ENCODE data around the gene IFITM2. TPM values are rescaled to one million over a fixed set of nuclear protein-coding genes. Genes with fewer than 3 reads are reported as not detected.

The IFITM2 gene
- total RNA-seq, 1 donor = 50.1 TPM

DNA sequence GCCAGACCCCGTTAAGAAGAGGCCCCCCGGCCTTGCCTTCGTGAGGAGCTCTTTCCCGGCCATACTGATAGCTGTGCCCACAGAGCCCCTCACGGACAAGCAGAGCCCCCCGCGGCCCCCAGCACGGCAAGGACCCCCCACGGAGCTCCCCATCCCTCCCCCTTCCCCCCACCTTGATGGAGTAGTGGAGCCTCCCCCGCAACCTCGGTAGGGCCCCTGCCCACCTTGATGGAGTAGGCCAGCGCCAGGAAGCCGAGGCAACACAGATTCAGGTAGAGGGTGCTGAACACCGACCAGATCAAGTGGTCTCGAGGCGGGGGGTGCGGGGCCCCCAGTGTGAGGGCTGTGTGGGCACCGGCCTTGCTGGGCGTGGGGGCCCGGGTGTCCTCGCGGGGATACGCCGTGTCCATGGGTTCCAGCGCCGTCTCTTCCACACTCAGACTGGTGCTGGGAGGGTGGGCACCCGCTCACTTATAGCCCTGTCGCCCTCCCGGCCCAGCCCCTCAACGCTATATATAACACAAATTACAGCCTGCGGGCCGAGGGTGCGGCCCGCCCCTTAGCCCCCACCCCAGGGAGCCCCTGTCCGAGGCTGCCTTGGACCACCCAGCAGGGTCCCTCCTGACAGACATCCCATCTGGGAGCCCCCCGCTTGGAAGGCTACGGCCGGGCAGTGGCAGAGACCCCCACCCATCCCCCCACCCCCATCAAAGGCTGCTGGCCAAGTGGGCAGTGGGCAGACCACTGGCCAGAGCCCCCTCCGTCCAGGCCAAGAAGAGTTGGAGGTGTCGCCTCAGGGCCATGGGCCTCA is 8.3 kb upstream of the IFITM2 start, which contains the start of gene IFITM5:
IFITM5 (minus strand) TSS at position 446 of the 811 bp plus-strand sequence; CDS start at position 410, 36 bp downstream.
- H3K4me3 ChIP-seq (ENCODE audit: low read depth, low read length) = no peak within 1 kb of the TSS
- DNase-seq (ENCODE audit: low read depth) = no peak
- TF ChIP-seq, protein P1, sequence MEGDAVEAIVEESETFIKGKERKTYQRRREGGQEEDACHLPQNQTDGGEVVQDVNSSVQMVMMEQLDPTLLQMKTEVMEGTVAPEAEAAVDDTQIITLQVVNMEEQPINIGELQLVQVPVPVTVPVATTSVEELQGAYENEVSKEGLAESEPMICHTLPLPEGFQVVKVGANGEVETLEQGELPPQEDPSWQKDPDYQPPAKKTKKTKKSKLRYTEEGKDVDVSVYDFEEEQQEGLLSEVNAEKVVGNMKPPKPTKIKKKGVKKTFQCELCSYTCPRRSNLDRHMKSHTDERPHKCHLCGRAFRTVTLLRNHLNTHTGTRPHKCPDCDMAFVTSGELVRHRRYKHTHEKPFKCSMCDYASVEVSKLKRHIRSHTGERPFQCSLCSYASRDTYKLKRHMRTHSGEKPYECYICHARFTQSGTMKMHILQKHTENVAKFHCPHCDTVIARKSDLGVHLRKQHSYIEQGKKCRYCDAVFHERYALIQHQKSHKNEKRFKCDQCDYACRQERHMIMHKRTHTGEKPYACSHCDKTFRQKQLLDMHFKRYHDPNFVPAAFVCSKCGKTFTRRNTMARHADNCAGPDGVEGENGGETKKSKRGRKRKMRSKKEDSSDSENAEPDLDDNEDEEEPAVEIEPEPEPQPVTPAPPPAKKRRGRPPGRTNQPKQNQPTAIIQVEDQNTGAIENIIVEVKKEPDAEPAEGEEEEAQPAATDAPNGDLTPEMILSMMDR (IDR thresholded peaks at IDR 0.05; ENCODE audit: insufficient read depth, low read length) = no peak

DNA sequence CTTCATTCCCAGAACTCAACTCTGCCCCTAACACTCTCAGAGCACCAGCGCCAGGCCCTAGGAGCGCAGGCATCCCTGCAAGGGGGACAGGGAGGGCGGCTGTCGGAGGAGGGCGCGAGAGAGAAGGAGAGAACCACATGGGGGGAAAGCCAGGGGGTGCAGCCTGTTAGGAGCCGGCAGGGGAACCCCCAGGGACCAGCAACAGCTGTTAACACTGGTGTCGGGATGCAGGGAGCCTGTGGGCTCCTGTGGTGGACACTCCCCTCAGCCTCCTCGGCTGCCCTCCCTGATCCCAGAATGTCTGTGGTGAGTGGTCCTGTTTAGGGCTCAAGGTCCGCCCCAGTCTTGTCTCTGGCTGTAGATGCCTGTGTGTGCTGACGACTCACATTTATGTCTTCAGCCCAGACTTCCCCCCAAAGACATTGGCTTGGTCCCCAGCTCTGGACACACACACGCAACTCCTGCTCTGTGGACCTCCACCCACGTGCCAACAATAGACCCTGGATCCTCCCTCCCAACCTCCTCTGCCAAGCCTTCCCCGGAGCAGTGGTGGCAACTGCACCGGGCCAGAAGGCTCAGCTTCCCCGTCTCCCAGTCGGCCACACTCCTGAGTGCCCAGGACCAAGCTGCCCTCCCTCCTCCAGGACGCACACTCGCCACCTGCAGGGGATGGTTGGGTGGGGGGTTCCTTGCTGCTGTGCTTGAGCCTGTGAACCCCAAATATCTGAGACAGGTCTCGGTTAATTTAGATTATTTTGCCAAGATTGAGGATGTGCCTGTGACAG is 7.5 kb upstream of the IFITM2 start:
- TF ChIP-seq, protein P1 (IDR thresholded peaks at IDR 0.05; ENCODE audit: insufficient read depth, low read length) = peak; percentile 28
- peak; percentile 68 for DNase-seq (ENCODE audit: low read depth)
- H3K4me3 ChIP-seq (ENCODE audit: low read depth, low read length) = no peak overlapping the region

DNA sequence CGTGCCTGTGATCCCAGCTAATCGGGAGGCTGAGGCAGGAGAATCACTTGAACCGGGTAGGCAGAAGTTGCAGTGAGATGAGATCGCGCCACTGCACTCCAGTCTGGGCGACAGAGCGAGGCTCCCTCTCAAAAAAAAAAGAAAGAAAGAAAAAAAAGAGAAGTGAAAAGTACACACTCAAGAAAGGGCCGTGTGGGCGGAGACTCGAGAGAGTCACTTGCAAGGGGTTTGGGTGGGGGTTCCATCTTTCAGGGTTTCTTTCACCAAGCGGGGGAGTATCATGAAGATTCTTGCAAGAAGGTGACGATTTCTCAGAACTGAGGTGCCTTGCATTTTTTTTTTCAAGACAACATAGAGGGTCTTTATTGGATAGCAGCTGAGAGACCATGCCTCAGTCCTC is 4.3 kb upstream of the IFITM2 start:
- no peak for DNase-seq (ENCODE audit: low read depth)
- no peak overlapping the region for H3K4me3 ChIP-seq (ENCODE audit: low read depth, low read length)
- TF ChIP-seq, protein P1 (IDR thresholded peaks at IDR 0.05; ENCODE audit: insufficient read depth, low read length) = no peak

DNA sequence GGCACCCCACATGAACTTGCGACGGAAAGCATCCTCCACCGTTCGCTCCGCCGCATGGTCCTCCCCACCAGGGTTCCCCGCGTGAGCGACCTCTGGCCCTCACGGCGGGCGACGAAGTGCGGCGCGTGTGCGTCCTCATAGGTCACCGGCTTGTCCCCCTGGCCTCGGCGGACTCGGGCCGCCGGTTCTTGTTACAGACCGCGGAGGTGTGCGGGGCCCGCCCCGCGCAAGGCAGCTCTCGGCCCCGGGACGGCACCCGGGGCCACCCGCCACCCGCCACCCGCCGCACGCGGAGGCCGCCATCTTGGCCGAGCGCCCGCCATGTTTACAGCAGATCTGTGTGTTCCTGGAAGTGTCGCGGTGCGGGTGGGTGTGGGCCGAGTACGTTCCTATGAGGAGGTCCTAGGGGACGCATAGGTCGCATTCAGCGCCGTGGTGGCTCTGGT is 3.5 kb upstream of the IFITM2 start:
- no peak for DNase-seq (ENCODE audit: low read depth)
- TF ChIP-seq, protein P1 (IDR thresholded peaks at IDR 0.05; ENCODE audit: insufficient read depth, low read length) = no peak
- no peak overlapping the region for H3K4me3 ChIP-seq (ENCODE audit: low read depth, low read length)

DNA sequence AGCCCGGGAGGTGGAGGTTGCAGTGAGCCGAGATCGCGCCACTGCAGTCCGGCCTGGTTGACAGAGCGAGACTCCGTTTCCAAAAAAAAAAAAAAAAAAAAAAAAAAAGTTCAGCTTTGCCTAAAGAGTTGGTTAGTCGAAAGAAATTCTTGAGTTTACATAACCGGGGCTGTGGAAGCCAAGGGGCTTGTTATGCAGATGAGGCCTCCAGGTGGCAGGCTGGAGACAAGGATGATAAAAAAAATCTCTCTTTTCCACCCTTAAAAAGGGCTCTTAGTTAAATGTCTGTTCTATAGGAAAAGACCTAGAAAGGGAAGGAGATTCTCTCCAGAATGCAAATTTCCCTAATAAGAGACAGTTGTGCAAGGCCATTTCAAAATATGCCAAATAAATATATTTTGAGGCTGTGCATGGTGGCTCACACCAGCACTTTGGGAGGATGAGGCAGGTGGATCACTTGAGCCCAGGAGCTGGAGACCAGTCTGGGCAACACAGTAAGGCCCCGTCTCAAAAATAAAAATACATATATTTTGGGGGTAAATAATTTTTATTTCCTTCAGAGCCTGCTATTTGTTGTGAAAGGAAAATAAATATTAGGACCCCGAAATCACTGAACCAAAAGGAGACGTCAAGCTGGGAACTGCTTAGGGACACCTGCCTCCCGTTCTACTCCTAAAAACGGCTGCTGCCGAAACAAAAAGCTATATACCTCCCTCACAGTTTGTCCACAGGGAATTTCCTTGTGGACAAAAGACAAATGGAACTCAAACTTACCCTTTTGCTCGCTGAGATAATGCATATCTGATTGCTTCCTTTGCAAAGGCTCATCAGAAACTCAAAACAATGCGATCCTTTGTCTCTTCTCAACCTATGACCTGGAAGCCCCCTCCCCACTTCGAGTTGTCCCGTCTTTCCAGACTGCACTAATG is 2.4 kb upstream of the IFITM2 start:
- TF ChIP-seq, protein P1 (IDR thresholded peaks at IDR 0.05; ENCODE audit: insufficient read depth, low read length) = peak; percentile 83
- H3K4me3 ChIP-seq (ENCODE audit: low read depth, low read length) = no peak overlapping the region
- peak; percentile 90 for DNase-seq (ENCODE audit: low read depth)

DNA sequence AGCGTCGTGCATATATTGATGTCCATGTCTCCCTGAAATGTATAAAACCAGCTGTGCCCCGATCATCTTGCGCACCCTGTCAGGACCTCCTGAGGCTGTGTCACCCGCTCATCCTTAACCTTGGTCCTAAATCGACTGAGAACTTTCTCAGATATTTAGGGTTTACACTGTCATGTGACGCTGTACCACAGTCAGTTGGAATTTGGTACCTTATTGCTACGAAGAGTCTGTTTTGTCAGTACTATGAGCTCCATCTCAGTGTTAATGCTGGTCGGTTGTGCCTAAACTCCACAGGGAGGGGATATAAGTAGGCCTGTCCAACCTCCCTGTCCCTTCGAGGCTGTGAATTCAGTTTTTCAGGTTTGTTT is 1.8 kb upstream of the IFITM2 start:
- H3K4me3 ChIP-seq (ENCODE audit: low read depth, low read length) = no peak overlapping the region
- TF ChIP-seq, protein P1 (IDR thresholded peaks at IDR 0.05; ENCODE audit: insufficient read depth, low read length) = no peak
- no peak for DNase-seq (ENCODE audit: low read depth)

Measured in fibroblast of the aortic adventitia (primary cell).